NCI-H128 (cell line): ENCODE data around the gene SLC10A3.

Experiments used
- DNase-seq: peaks from one replicate; lab custom pipeline; 2025; ENCODE audit not compliant: unreplicated experiment; lab: John Stamatoyannopoulos, UW

Gene SLC10A3

GRCh38 chrX:154441984-154442707 lies 48.3 kb downstream of the SLC10A3 start:
- no peak for DNase-seq

- no peak for DNase-seq
Measured at GRCh38 chrX:154441564-154441963, 48.9 kb downstream of the SLC10A3 start.

- no peak for DNase-seq
Measured at GRCh38 chrX:154440623-154441357, 49.6 kb downstream of the SLC10A3 start.

GRCh38 chrX:154439841-154440240 lies 50.6 kb downstream of the SLC10A3 start:
- DNase-seq = no peak

- DNase-seq = no peak
Measured at GRCh38 chrX:154437971-154438893, 52.2 kb downstream of the SLC10A3 start.
